NCI-H345 (cell line): Measurements from ENCODE around the gene G6PC3.
"Not testable (repeated sequence)": the region's sequence is repeated elsewhere in the genome, so short reads cannot be mapped to it uniquely, and the experiment has no call there.

Experiments
- DNase-seq: peaks from one replicate; lab custom pipeline; 2025; lab: John Stamatoyannopoulos, UW

G6PC3 gene

GRCh38 chr17:44082256-44082927, 11.9 kb downstream of the G6PC3 start:
- no peak for DNase-seq

DNA sequence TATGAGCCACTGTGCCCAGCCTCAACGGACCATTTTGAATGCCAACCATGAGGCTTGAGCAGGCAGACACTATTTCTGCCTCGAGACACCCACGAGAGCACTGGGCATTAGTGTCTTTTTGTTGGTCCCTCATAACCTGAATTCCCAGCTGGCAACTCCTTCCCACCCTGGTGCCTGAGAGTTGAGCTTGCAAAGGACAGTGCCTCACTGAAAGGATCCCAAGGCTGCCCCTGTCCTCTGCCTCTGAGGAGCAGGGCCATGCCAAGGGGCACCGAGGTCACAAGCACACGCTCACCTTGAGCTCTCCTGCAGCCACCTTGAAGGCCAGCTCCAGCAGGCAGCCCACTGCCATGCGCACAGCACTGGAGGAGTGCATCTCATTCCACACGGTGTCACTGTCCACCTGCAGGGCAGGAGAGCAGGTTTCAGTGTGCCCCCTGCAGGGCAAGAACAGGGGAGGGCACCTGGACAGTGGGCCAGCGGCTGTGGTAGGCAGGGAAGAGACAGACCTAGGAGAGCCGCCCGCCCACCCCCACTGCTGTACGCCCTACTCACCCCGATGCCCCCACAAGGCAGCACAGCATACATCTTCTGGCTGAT, 12.8 kb downstream of the G6PC3 start:
- peak; percentile 13 for DNase-seq

GRCh38 chr17:44084131-44084538, 13.6 kb downstream of the G6PC3 start:
- peak; percentile 4 for DNase-seq

GRCh38 chr17:44084921-44085320, 14.4 kb downstream of the G6PC3 start:
- no peak for DNase-seq

DNA sequence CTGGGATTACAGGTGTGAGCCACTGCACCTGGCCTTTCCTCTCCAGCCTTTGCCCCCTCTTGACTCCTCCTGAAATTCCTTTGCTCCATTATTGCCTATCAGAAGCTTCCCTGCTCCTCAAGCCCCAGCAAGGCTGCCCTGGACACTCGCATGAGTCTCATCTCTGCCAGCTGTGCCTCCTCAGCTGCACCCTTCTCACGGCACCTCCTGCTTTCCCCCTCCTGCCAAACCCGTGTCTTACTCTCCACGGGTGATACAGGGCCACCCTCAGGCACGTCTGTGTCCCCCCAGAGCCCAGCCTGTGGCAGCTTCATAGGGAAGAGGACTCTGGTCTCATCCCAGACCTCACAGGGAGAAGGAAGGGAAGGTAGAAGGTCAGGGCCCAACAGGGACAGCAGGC, 15.4 kb downstream of the G6PC3 start:
- no peak for DNase-seq

GRCh38 chr17:44086364-44087311, 16.1 kb downstream of the G6PC3 start:
- DNase-seq, result peak; percentile 73

DNA sequence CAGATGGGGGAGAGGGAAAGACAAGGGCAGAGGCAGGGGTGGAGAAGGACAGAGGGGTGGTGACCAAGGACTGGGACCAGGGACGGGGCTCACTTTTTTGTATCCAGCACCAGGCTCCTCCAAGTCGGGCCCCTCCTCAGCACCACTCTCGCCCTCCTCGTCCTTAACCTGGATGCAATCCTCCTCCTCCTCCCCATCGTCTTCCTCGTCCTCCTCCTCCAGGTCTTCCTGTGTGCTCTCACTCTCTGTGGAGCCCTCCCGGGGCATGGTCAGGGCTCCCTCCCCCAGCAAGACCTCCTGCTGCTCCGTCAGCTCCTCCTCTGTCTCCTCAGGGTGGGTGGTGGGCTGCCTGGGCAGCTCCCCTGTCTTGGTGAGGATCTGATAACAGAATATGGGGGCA, 16.8 kb downstream of the G6PC3 start:
- DNase-seq, result no peak

DNA sequence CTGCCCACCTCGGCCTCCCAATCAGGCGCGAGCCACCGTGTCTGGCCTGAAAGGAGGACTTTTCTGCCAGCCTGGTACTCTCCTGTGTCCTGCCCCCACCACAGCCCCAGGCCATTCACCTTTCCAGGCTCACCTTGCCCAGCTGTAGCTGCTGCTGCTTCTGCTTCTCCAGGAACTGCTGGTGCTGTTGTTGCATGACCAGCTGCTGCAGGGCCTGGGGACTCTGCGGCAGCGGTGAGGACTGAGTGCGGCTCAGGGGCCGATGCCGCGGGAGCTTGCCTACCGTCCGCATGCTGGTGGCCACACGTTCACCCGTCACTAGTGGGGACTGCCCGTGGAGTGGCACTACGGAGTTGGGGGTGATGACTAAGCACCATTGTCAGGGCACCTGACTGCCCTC, 17.7 kb downstream of the G6PC3 start:
- no peak for DNase-seq

DNA sequence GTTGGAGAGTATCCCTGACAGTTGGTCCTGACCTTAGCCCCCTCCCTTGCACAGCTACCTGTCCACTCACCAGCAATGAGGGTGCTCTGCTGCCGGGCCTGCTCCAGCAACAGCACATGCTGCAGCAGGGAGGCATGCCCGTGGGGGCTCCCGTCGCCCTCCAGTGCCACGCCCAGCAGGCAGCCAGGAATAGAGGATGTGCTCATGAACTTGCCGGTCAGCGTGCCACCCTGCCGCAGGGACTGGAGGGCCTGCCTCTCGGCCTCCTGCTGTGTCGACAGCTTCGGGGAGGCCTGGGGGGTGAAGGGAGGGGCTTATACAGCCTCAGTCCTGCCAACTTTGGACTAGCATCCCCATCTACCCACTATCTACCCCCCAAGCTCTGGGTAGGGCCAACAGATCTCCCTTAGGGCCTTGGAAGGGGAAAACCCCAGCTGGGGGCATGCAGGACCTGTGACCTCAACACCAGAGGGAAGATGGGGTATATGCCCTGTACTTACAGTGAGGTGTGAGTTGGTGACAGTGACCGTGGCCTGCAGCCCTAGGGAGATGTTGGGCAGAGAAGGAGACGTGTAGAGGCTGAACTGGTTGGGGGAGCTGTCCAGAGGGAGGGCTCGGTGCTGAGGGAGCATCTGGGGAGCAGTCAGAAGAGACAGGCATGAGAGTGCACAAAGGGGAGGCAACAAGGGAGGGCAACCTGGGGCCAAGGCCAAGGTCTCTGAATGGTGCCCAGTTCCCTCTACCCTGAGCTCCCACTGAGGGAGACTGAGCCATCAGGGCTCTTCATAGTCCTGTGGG, 20.9 kb downstream of the G6PC3 start:
- no peak for DNase-seq

- DNase-seq, result no peak
These were observed 21.5 kb downstream of the G6PC3 start for GRCh38 chr17:44092051-44092450.

GRCh38 chr17:44093231-44093900, 22.8 kb downstream of the G6PC3 start:
- no peak for DNase-seq

- no peak for DNase-seq
These were observed 24.3 kb downstream of the G6PC3 start for GRCh38 chr17:44094701-44095387.

- DNase-seq, result no peak
These were observed 24.8 kb downstream of the G6PC3 start for GRCh38 chr17:44095388-44095646.

GRCh38 chr17:44095647-44096496, 25.3 kb downstream of the G6PC3 start:
- peak; percentile 60 for DNase-seq

GRCh38 chr17:44097110-44097958, 26.8 kb downstream of the G6PC3 start:
- no peak for DNase-seq

- not testable (repeated sequence) for DNase-seq
These were observed 31.3 kb downstream of the G6PC3 start for GRCh38 chr17:44101858-44102257.

DNA sequence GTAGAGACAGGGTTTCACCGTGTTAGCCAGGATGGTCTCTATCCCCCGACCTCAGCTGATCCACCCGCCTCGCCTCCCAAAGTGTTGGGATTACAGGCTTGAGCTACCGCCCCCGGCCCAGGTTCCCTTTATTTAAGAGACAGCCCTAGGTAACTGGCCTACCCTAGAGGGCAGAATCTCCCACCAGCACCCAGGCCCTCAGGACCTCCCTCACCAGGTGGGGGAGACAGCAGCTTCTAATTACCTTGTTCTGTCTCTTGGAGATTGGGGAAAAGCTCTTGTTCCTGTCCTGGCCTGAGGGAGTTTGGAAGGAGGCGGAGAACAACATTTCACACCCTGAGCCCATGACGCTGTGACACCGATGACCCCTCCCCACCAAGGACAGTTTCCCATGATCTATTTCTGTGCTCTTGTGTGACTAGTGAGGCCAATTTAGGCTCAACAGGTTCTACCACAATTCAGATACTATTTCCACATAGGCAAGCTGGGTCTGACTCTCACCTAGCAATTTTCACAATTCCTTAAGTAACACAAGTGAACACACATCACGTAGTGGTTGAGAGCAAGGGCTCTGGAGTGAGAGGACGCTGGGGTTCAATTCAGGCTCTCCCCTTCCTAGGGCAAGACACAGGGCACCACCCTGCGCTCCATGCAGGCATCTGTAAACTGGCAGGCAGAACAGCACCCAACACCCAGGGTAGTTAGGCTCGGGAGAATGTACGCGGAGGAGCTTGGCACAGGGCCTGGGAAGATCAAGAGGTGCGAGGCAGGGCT, 32.5 kb downstream of the G6PC3 start:
- no peak for DNase-seq

- peak; percentile 73 for DNase-seq
These were observed 34.9 kb downstream of the G6PC3 start for GRCh38 chr17:44105483-44105882.
